Adrenal gland (tissue), 12 donors: ENCODE measurements around the gene CD8A. TPM values are rescaled to one million over a fixed set of nuclear protein-coding genes. Genes with fewer than 3 reads are reported as not detected.

Experiments
- DNase-seq, 7 donors: peaks; one replicate each; pipeline ENCODE4 v3.0.0-alpha.2; 2019 to 2020
- H3K27ac ChIP-seq, 5 donors: fragments of 200-600 bp; sonication (generic) in 4 of 5; 1 replicate in 3 of 5; 2 replicates in 2 of 5; pipeline versions ENCODE4 v1.5.1 to v1.8.0; 2016 to 2020; ENCODE audit warnings: mild to moderate bottlenecking in 1 of 5
- H3K27me3 ChIP-seq: fragments of 200-600 bp; 2 replicates; pipeline ENCODE4 v1.8.0; 2021
- H3K36me3 ChIP-seq, 2 donors: fragments of 200-600 bp; replicated peaks in 1 of 2; 1 replicate in 1 of 2; 2 replicates in 1 of 2; pipeline versions ENCODE4 v1.5.1 to v1.8.0; 2018 to 2022
- H3K4me1 ChIP-seq, 2 donors: fragments of 200-600 bp; replicated peaks in 1 of 2; 1 replicate in 1 of 2; 2 replicates in 1 of 2; pipeline versions ENCODE4 v1.5.1 to v1.8.0; 2018 to 2021
- H3K4me3 ChIP-seq, 4 donors: fragments of 200-600 bp; sonication (generic) in 3 of 4; one replicate each; pipeline ENCODE4 v1.5.1; 2016 to 2018
- H3K9me3 ChIP-seq, 3 donors: fragments of 200-600 bp; sonication (generic) in 1 of 3; replicated peaks in 1 of 3; 1 replicate in 2 of 3; 2 replicates in 1 of 3; pipeline versions ENCODE4 v1.5.1 to v1.8.0; 2016 to 2021
- POLR2A ChIP-seq, 2 donors: fragments of 450-650 bp; IDR thresholded peaks; one replicate each; pipeline ENCODE4 v1.6.1; 2017; ENCODE audit warnings: antibody characterized with exemption in 2 of 2, mild to moderate bottlenecking in 2 of 2, moderate library complexity in 1 of 2
- WGBS, 4 donors: extraction: QIAGEN DNeasy Blood & Tissue Kit in 2 of 4; methylation state at CpG; one replicate each; pipeline versions ENCODE4 v1.1.5 to v1.1.7; 2013 to 2017; 5-methylcytosine and 5-hydroxymethylcytosine counted together
- intact Hi-C, 2 donors: fragments of 100-400 bp; cut with DNase I; formaldehyde crosslinking; loops; one replicate each; pipeline versions ENCODE4 v1.14.1 to v1.15.0; 2022 to 2023
- polyA plus RNA-seq, 3 donors: library from polyadenylated mRNA; stranded (reverse); fragments of 200-250 nt in 2 of 3; fragments of 350-450 nt in 1 of 3; fragmentation: Illumina TruSeq in 1 of 3; extraction: RNeasy Lipid Tissue Mini Kit (QIAGEN cat#74804) in 1 of 3; gene quantifications; one replicate each; pipeline ENCODE4 v1.2.3, GENCODE V29; 2013 to 2014
- total RNA-seq, 9 donors: library from RNA; depleted of rRNA in 4 of 9; stranded (reverse); fragments of >200 nt in 4 of 9; fragments of 120-200 nt in 1 of 9; fragmentation: NEBNext Ultra II Directional in 1 of 9; extraction: Animal tissue kit (Norgen Biotek cat#: 25700) in 1 of 9; gene quantifications; one replicate each; pipeline versions ENCODE4 v1.1.0 to v1.2.4, GENCODE V29; 2013 to 2023
- TF ChIP-seq, protein P1 (sequence below), 6 experiments: fragments of 450-650 bp in 4 of 6; fragments of 200-600 bp in 2 of 6; sonication (generic) in 1 of 6; IDR thresholded peaks; 1 replicate in 5 of 6; 2 replicates in 1 of 6; pipeline versions ENCODE4 v1.5.1 to v1.8.0; 2016 to 2021; ENCODE audit warnings: antibody characterized with exemption in 6 of 6, mild to moderate bottlenecking in 2 of 6, moderate library complexity in 1 of 6
- donor health status: healthy with polysubstance abuse.
- donor health status: Bipolar disorder and iron deficiency.
- donor health status: DM: yes; HTN: yes; CAD: no.
- donor health status: DM: no; HTN: no; CAD: no.
- donor health status: DM: no; HTN: no; CAD: no.
- donor health status: DM: yes; HTN: yes; CAD: no.

CD8A gene
- total and polyA plus RNA-seq, 12 donors, result 1.1 to 4.4 (median 1.8) TPM; not detected in 1

GRCh38 chr2:86753606-86754005 lies 37.1 kb downstream of the CD8A start:
- H3K36me3 ChIP-seq, result peaks cover 0 to 16% of the 10 kb centered on the region in 2 donors
- TF ChIP-seq POLR2A (IDR thresholded peaks at IDR 0.05), result no peak
- TF ChIP-seq, protein P1, sequence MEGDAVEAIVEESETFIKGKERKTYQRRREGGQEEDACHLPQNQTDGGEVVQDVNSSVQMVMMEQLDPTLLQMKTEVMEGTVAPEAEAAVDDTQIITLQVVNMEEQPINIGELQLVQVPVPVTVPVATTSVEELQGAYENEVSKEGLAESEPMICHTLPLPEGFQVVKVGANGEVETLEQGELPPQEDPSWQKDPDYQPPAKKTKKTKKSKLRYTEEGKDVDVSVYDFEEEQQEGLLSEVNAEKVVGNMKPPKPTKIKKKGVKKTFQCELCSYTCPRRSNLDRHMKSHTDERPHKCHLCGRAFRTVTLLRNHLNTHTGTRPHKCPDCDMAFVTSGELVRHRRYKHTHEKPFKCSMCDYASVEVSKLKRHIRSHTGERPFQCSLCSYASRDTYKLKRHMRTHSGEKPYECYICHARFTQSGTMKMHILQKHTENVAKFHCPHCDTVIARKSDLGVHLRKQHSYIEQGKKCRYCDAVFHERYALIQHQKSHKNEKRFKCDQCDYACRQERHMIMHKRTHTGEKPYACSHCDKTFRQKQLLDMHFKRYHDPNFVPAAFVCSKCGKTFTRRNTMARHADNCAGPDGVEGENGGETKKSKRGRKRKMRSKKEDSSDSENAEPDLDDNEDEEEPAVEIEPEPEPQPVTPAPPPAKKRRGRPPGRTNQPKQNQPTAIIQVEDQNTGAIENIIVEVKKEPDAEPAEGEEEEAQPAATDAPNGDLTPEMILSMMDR (IDR thresholded peaks at IDR 0.05), result no peak
- DNase-seq, result no peak
- no peaks in the 10 kb centered on the region for H3K27me3 ChIP-seq
- intact Hi-C loops, result no loop called here
- no peak overlapping the region for H3K4me3 ChIP-seq
- H3K4me1 ChIP-seq, result peaks cover 0 to 4% of the 10 kb centered on the region in 2 donors
- H3K9me3 ChIP-seq, result peaks cover 0 to 17% (median 0%) of the 10 kb centered on the region in 3 donors
- no peak overlapping the region for H3K27ac ChIP-seq

DNA sequence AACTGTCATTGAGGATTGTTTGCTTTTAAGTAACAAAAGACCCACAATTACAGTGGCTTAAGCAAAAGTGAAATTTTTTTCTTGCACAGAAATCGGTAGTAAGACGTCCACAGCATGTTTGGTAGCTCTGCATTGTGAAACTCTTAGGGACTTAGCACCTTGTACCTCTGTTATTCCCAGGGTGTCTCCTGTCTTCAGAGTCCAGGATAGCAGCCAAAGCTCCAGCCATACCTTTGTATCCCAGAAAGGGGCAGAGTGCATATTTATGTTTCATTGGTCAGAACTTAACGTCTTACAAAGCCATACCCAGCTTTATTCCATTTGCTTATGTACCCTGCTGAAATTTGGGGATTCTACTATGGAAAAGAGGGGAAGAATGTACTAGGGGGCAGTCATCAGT lies 37.8 kb downstream of the CD8A start:
- Histone ChIP-seq H3K27ac (no peak overlapping the region), H3K4me3 (no peak overlapping the region), H3K9me3 (peaks cover 0 to 17% (median 0%) of the 10 kb centered on the region in 3 donors), H3K36me3 (peaks cover 0 to 16% of the 10 kb centered on the region in 2 donors), H3K27me3 (no peaks in the 10 kb centered on the region), H3K4me1 (peaks cover 0 to 9% of the 10 kb centered on the region in 2 donors)
- intact Hi-C loops, result no loop called here
- 89 to 98% (median 97%) methylated on average over 3 of the region's 3 CpGs for WGBS, 4 donors
- TF ChIP-seq, protein P1 (IDR thresholded peaks at IDR 0.05), result no peak
- TF ChIP-seq POLR2A (IDR thresholded peaks at IDR 0.05), result no peak
- no peak for DNase-seq

- Histone ChIP-seq H3K4me1 (peaks cover 0 to 7% of the 10 kb centered on the region in 2 donors), H3K36me3 (peaks cover 0 to 16% of the 10 kb centered on the region in 2 donors), H3K27ac (no peak overlapping the region), H3K9me3 (peaks cover 0 to 17% (median 0%) of the 10 kb centered on the region in 3 donors), H3K4me3 (no peak overlapping the region), H3K27me3 (no peaks in the 10 kb centered on the region)
- intact Hi-C loops, result no loop called here
- no peak for DNase-seq
- TF ChIP-seq, protein P1 (IDR thresholded peaks at IDR 0.05), result no peak
- TF ChIP-seq POLR2A (IDR thresholded peaks at IDR 0.05), result no peak
- 95 to 100% (median 99%) methylated on average over 1 of the region's 1 CpG for WGBS, 4 donors
Measured at GRCh38 chr2:86751778-86752177, 38.9 kb downstream of the CD8A start.

GRCh38 chr2:86750240-86750839 lies 40.4 kb downstream of the CD8A start:
- no peaks in the 10 kb centered on the region for H3K27me3 ChIP-seq
- no peak overlapping the region for H3K27ac ChIP-seq
- H3K36me3 ChIP-seq, result peaks cover 0 to 12% of the 10 kb centered on the region in 2 donors
- H3K4me1 ChIP-seq, result peaks cover 0 to 7% of the 10 kb centered on the region in 2 donors
- TF ChIP-seq, protein P1 (IDR thresholded peaks at IDR 0.05), result no peak
- TF ChIP-seq POLR2A (IDR thresholded peaks at IDR 0.05), result no peak
- DNase-seq, result no peak
- no peak overlapping the region for H3K4me3 ChIP-seq
- 79 to 87% (median 82%) methylated on average over 3 of the region's 3 CpGs for WGBS, 4 donors
- intact Hi-C loops, result no loop called here
- H3K9me3 ChIP-seq, result peaks cover 0 to 17% (median 0%) of the 10 kb centered on the region in 3 donors
